NCI-H2107 treated with DMSO at 0.1 percent for 48 hours (cell line): ENCODE results near the gene IKBKE.

Experiments
- DNase-seq: peaks from one replicate; lab custom pipeline; 2025; ENCODE audit not compliant: unreplicated experiment; lab: John Stamatoyannopoulos, UW

IKBKE gene

GRCh38 chr1:206469933-206470691, at the start of gene IKBKE:
Gene IKBKE (plus strand): TSS chr1:206470476. CDS start chr1:206473228, 2,752 bp downstream.
- no peak for DNase-seq

GRCh38 chr1:206421616-206422340, 48.5 kb upstream of the IKBKE start:
- no peak for DNase-seq

- DNase-seq, result no peak
These were observed 47.8 kb upstream of the IKBKE start for GRCh38 chr1:206422525-206422924.

GRCh38 chr1:206427291-206427690, 43.0 kb upstream of the IKBKE start:
- no peak for DNase-seq

GRCh38 chr1:206429421-206429820, 40.9 kb upstream of the IKBKE start:
- no peak for DNase-seq

GRCh38 chr1:206430031-206430983, 40.0 kb upstream of the IKBKE start:
- no peak for DNase-seq

GRCh38 chr1:206435445-206435844, 34.8 kb upstream of the IKBKE start:
- no peak for DNase-seq

GRCh38 chr1:206438554-206438953, 31.7 kb upstream of the IKBKE start:
- DNase-seq, result no peak

- no peak for DNase-seq
These were observed 31.1 kb upstream of the IKBKE start for GRCh38 chr1:206439205-206439604.

GRCh38 chr1:206441336-206441967, 28.8 kb upstream of the IKBKE start:
- no peak for DNase-seq

GRCh38 chr1:206442101-206442500, 28.2 kb upstream of the IKBKE start:
- DNase-seq, result no peak

GRCh38 chr1:206445116-206445515, 25.2 kb upstream of the IKBKE start:
- DNase-seq, result no peak

GRCh38 chr1:206445911-206446356, 24.3 kb upstream of the IKBKE start:
- DNase-seq, result no peak

GRCh38 chr1:206446688-206447421, 23.4 kb upstream of the IKBKE start:
- no peak for DNase-seq

GRCh38 chr1:206447422-206447765, 22.9 kb upstream of the IKBKE start:
- DNase-seq, result no peak

GRCh38 chr1:206447792-206448191, 22.5 kb upstream of the IKBKE start:
- DNase-seq, result no peak

GRCh38 chr1:206448471-206448870, 21.8 kb upstream of the IKBKE start:
- no peak for DNase-seq

GRCh38 chr1:206449565-206449964, 20.7 kb upstream of the IKBKE start:
- DNase-seq, result no peak

GRCh38 chr1:206450281-206450680, 20.0 kb upstream of the IKBKE start:
- DNase-seq, result no peak

GRCh38 chr1:206451134-206451686, 19.1 kb upstream of the IKBKE start:
- DNase-seq, result no peak
